Lower leg skin (tissue), 3 donors: Measurements from ENCODE around the gene TRAPPC3.

Experiments
- CTCF ChIP-seq, 3 donors: fragments of 450-650 bp; IDR thresholded peaks; one replicate each; pipeline ENCODE4 v1.5.1; 2016; ENCODE audit warnings: antibody characterized with exemption in 3 of 3, mild to moderate bottlenecking in 3 of 3, moderate library complexity in 2 of 3
- POLR2A ChIP-seq, 2 donors: fragments of 450-650 bp; IDR thresholded peaks; one replicate each; pipeline ENCODE4 v1.6.1; 2016 to 2017; ENCODE audit warnings: antibody characterized with exemption in 2 of 2, mild to moderate bottlenecking in 1 of 2, moderate library complexity in 1 of 2

- TF ChIP-seq CTCF (IDR thresholded peaks at IDR 0.05) (no peak), POLR2A (IDR thresholded peaks at IDR 0.05) (no peak)
Observed at GRCh38 chr1:36170643-36171412, 21.5 kb upstream of the TRAPPC3 start.
